Measurements from ENCODE around the gene NUP210.

NUP210 gene

DNA sequence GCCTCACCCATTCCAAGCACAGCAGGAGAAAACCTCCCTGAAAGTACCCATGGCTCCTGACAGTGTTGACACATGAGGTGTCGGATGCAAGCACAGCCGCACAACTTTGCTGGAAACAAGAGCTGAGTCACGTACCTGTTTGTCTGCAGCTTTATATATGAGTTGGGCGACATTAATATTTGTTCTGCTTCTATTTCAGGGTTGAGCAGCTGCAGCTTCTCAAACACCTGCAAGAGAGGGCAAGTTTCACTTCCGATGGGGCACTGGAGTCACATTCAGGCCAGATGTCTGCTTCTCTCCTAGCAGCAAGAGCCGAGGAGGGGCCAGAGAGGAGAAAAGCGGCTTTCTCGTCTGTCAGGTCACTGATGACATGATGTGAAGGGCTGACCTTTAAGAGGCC, 88.0 kb downstream of the NUP210 start:
- DNase-seq (ENCODE audit: extremely low read depth in 1 of 2, low read depth in 1 of 2): no peak

- DNase-seq (ENCODE audit: extremely low read depth in 1 of 2, low read depth in 1 of 2): no peak
Measured at GRCh38 chr3:13329746-13330145, 90.4 kb downstream of the NUP210 start.

DNA sequence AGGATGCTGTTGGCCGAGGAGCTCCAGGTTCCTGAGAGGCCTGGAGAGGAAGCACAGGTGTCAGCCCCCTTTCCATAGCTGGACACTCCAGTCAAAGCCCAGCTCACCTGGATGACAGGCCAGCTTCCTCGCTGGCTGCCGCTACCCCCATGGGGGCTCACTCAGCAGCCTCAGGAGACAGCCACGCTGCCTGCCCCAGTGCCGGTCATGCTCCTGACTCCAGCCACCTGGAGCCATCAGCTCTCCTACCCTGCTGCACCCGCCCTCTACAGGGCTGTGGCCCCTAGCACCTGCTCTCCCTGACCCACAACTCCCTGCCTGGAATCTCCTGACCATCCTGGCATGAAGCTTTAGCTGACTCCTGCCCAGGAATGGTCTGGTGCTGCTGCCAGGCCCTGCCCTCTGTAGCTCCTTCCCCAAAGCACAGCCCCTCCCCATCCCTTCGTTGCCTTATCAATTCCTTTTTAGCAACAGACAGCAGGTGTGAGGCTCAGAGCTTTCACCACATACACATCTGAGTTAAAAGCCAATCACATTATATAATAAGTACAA, 94.2 kb downstream of the NUP210 start:
- no peak for DNase-seq (ENCODE audit: extremely low read depth in 1 of 2, low read depth in 1 of 2)

- DNase-seq (ENCODE audit: extremely low read depth in 1 of 2, low read depth in 1 of 2): no peak
Measured at GRCh38 chr3:13324835-13325501, 95.2 kb downstream of the NUP210 start.

DNA sequence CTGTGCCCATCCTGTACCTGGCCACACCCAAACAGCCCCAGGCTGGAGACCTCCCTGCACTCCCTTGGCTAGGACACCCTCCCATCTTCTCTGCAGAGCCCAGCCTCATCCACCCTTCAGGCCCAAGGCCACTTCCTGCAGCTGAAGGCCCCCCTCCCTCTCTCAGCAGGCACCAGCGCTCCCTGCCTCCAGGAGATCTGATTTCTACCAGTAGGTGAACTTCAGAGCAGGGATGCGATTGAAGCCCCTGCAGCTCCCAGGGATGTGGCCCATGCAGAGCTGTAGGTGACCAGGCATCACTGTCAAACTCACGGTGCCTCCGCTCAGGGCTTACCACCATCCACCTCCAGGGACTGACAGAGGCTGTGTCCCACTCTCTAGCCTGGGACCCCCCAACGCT, 96.3 kb downstream of the NUP210 start:
- DNase-seq (ENCODE audit: extremely low read depth in 1 of 2, low read depth in 1 of 2): no peak

DNA sequence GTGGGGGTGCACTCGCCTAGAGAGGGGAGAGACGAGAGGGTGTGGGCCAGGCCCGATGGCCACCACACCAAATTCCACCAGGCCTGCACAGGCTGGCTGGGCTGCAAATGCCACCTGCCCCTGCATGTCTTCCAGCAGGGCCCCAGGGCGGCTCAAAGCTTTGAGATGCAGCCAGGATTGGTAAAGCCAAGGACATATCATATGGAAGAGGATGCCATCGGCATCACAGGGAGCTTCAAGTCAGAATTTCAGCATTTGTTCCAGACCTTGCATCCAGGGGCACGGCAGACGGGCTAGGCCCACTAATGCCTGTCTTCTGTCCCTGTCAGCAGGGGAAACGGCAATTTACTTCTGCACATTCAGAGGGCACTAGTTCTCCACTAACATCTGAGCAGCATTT, 97.8 kb downstream of the NUP210 start:
- DNase-seq (ENCODE audit: extremely low read depth in 1 of 2, low read depth in 1 of 2): no peak

DNA sequence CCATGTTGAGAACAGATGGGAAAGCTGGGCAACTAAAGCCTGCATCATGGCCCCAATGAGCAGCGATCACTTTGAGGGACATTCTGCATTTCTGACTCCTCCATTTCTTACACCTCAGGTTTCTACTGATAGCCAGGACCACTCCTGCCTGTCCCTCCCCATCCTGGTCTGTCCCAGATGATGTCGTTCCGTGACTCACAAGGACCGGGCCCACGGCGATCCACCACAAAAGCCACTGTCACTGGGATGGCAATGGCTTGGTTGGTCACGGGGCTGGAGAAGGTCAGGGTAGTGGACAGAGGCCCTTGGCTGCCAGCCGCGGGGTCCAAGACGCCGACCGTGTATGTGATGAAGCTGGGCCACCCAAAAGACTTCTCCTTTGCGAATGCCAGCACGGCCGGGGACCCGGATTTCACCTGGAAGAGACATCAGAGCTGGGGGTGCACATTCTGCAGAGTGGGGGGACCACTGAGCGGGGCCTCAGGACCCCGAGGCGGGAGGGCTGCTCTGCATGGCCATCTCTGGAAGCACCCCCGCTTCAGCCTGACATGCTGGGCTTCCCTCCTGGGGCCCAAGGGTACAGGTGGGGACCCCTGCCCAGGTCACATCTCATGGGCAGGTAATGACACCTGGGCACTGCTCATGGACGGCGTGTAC, 100.4 kb downstream of the NUP210 start:
- DNase-seq (ENCODE audit: extremely low read depth in 1 of 2, low read depth in 1 of 2): no peak

DNA sequence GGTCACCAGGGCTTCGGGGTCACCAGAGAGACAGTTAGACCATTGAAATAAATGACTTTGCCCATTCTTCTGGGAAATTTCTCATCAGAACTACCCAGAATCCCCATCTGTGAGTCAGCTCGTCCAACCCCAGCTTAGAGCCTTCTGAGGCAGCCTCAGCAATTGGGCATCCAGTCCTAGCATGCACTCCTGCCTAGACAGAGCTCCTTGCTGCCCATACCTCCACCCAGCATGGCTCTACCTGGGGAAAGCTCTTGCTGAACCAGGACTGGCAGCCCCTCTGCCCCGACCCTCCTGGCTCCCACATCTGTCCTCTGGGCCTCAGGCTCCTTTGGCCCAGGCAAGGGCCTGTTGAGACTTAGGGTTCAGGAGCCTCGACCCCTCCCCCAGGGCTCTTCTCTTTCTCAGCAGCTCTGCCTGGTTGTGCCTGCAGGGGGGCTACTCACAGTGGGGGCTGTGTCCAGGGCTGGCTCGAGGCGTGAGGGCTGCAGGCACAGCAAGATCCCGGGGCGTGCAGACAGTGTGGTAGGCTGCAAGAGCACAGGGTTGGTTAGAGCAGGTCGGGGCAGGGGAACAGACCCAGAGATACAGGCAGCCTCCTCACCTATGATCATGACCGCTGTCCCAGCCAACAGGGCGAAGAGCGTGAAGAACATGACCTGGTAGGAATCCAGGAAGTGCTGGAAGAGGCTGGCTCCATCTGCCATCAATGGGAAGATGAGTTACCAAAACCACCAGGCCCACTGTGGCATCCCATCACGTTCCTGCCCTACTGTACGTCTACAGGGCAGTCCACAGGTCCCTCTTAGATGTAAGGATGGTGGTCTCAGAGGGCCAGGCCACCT, 101.3 kb downstream of the NUP210 start:
- no peak for DNase-seq (ENCODE audit: extremely low read depth in 1 of 2, low read depth in 1 of 2)

DNA sequence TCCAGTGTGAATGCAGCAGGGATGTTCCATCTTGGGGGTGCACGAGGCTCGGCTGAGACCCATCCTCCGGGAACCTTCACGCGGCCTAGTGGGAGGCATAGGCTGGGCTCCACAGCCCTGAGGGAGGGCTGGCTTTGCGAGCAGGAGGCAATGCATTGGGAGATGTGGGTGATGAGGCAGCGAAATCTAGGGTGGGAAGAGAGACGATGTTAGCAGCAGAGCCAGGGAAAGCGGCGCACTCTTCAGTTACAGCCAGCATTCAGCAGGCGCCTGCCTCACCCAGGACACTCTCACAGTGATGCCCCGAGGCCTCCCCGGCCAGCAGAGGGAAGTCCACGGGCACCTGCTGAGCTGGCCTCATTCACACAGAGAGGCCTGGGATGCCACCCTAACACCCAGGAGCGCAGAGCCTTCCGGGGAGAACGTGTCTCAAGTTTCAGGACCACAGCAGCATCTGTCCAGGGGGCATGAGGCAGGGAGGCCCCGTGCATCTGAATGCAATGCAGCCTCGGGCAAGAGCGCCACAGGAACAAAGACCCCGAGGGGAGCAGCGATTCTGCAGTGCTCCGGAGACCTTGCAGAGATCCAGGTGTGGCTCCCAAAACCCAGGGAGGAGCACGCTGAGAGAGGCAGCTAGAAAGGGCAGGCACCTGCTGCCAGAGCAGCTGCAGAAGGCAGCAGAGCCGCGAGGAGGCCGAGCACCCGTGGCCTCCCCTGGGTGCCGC, 102.4 kb downstream of the NUP210 start:
- no peak for DNase-seq (ENCODE audit: extremely low read depth in 1 of 2, low read depth in 1 of 2)

- no peak for DNase-seq (ENCODE audit: extremely low read depth in 1 of 2, low read depth in 1 of 2)
Measured at GRCh38 chr3:13316603-13317002, 103.5 kb downstream of the NUP210 start.

GRCh38 chr3:13314877-13315276, 105.2 kb downstream of the NUP210 start:
- DNase-seq (ENCODE audit: extremely low read depth in 1 of 2, low read depth in 1 of 2): no peak

DNA sequence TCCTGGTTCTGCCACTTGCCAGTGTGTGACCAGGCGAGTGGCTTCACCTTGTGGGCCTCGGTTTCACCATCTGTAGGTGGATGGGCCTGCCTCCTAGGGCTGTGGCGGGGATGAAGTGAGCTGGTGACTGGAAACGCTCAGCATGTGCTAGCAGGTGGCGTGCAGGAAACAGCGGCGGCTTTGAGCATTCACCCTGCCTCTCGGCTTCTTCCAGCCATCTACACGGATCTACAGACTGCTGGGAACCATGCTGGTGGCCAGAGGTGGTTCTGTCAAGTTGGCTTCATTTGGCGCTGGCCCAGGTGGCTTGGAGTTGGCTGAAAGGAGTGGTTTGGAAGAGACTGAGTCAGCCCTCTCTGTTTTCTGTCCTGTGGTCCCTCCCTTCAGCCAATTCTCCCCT, 106.3 kb downstream of the NUP210 start:
- no peak for DNase-seq (ENCODE audit: extremely low read depth in 1 of 2, low read depth in 1 of 2)

- DNase-seq (ENCODE audit: extremely low read depth in 1 of 2, low read depth in 1 of 2): no peak
Measured at GRCh38 chr3:13309004-13309403, 111.1 kb downstream of the NUP210 start.

GRCh38 chr3:13308380-13308801, 111.7 kb downstream of the NUP210 start:
- DNase-seq (ENCODE audit: extremely low read depth in 1 of 2, low read depth in 1 of 2): no peak

DNA sequence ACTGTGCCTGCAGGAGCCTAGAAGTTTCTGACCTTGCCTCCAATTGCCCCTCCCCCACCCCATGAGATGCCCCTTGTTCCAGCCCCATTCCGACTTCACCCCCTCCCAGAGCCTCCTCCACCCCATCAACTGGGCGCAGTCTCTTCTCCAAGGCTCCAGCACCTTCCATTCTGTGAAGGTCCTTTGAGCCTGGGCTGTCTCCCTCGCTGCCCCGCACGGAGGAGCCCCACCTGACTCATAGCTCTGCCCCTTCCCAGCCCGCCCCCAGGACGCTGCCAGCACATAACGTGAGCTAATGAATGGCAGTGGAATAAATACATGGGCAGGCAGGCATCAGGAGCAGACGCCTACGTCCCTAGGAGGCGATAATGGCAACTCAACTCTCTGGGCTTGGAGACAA, 113.1 kb downstream of the NUP210 start:
- no peak for DNase-seq (ENCODE audit: extremely low read depth in 1 of 2, low read depth in 1 of 2)

- DNase-seq (ENCODE audit: extremely low read depth in 1 of 2, low read depth in 1 of 2): no peak
Measured at GRCh38 chr3:13305623-13306022, 114.5 kb downstream of the NUP210 start.

GRCh38 chr3:13303410-13303809, 116.7 kb downstream of the NUP210 start:
- no peak for DNase-seq (ENCODE audit: extremely low read depth in 1 of 2, low read depth in 1 of 2)

DNA sequence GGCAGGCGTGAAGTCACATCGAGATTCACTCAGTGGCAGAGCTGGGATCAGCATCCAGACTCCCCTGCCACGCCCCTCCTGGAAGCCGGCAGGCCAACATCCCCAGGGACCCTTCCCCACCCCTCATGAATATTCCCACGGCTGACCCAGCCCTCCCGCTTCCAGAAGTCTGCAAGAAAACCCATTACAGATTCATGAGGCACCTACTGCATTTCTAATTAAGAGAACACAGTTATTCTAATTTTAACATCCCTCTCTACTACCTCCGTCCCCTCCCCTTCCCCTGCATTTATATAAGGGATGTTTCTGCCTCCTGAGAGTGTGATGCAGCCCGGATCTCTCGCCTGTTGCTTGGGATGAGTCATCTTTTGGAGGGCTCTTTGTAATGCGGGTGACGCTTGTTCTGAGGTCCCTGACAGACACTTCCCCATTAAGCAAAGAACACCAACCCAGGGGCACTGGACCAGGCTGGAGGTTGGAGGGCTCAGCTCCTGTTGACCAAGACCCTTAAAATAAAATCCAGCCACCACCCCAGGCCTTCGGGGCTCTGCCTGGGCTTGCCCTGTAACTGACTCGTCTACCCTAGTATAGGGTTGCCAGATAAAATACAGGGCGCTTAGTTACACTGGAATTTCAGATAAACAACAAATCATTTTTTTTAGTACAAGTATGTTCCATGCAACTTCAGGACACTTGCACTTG, 118.7 kb downstream of the NUP210 start:
- DNase-seq (ENCODE audit: extremely low read depth in 1 of 2, low read depth in 1 of 2): no peak

DNA sequence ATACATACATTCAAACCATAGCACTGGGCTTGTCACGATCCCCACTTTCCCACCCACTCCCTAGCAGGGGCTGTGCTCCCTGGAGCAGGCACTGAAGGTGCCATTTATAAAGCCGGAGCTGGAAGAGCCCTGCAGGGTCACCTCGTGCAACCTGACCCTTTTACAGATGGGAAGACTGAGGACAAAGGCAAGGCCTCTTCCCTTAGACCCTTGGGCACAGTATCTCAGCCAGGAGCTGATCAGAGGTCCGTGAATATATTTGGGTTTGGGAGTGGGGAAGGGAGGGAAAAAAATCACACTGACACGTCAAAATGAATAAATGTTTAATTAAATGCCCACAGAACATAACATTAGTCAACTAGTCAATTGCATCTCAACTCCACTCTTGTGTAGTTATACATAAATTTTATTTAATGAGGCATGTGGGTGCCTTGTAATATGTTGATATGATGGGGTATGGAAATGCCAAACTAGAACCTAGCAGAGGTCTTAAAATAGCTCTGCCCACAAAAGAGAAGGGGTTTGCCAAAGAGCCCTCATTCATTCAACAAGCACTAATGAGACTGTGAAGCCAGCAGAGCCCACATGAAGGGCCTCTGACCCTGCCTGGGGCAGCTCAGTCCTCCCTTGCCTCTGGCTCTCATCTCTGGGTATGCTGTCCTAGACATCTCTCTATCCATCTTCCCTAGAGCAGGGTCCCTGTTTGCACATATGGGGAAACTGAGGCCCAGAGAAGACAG, 119.4 kb downstream of the NUP210 start:
- DNase-seq (ENCODE audit: extremely low read depth in 1 of 2, low read depth in 1 of 2): no peak

Data from activated CD8-positive, alpha-beta memory T cell treated with anti-CD3 and anti-CD28 coated beads for 1 hour (primary cell).